Brain microvascular endothelial cell (primary cell): ENCODE measurements around the gene VTI1A.
"Not testable (repeated sequence)": the region's sequence is repeated elsewhere in the genome, so short reads cannot be mapped to it uniquely, and the experiment has no call there.

ENCODE experiments used
- DNase-seq: peaks from one replicate; pipeline ENCODE4 v3.0.0-alpha.2; 2020
- H3K27ac ChIP-seq: fragments of 250-450 bp; sonication (Bioruptor Pico); 2 replicates; pipeline ENCODE4 v1.5.1; 2020; ENCODE audit warnings: mild to moderate bottlenecking, moderate library complexity
- H3K27me3 ChIP-seq: fragments of 250-450 bp; sonication (Bioruptor Pico); replicated peaks from 2 replicates; pipeline ENCODE4 v1.5.1; 2020; ENCODE audit warnings: mild to moderate bottlenecking
- H3K36me3 ChIP-seq: fragments of 250-450 bp; sonication (Bioruptor Pico); replicated peaks from 2 replicates; pipeline ENCODE4 v1.5.1; 2020; ENCODE audit warnings: mild to moderate bottlenecking
- H3K4me3 ChIP-seq: 2 replicates; pipeline ENCODE4 v1.5.1; 2011; ENCODE audit warnings: low read depth, mild to moderate bottlenecking, control low read depth, low read length, moderate library complexity
- CTCF ChIP-seq: IDR thresholded peaks from 2 replicates; pipeline ENCODE4 v1.5.1; 2011; ENCODE audit warnings: low read depth, mild to moderate bottlenecking, moderate library complexity, low read length, control low read depth, inconsistent platforms; ENCODE audit errors: missing control alignments
- in situ Hi-C: cut with HindIII; loops from 2 replicates; pipeline ENCODE4 v1.10.0; 2017; ENCODE audit warnings: low sequenced_read_pairs, low pct_ligation_motif_present

VTI1A gene

GRCh38 chr10:112587729-112588128, 140.7 kb downstream of the VTI1A start:
- no peak overlapping the region for H3K27ac ChIP-seq
- TF ChIP-seq CTCF: no peak
- in situ Hi-C loops: no loop called here
- no peaks in the 10 kb centered on the region for H3K36me3 ChIP-seq
- no peak overlapping the region for H3K4me3 ChIP-seq
- no peak for DNase-seq
- no peaks in the 10 kb centered on the region for H3K27me3 ChIP-seq

GRCh38 chr10:112588225-112588990, 141.4 kb downstream of the VTI1A start:
- Histone ChIP-seq H3K27me3 (no peaks in the 10 kb centered on the region), H3K4me3 (no peak overlapping the region), H3K27ac (no peak overlapping the region), H3K36me3 (no peaks in the 10 kb centered on the region)
- TF ChIP-seq CTCF: no peak
- in situ Hi-C loops: no loop called here
- no peak for DNase-seq

- Histone ChIP-seq H3K27ac (no peak overlapping the region), H3K4me3 (no peak overlapping the region), H3K27me3 (no peaks in the 10 kb centered on the region), H3K36me3 (no peaks in the 10 kb centered on the region)
- TF ChIP-seq CTCF: no peak
- in situ Hi-C loops: no loop called here
- DNase-seq: no peak
Observed at GRCh38 chr10:112589081-112589480, 142.1 kb downstream of the VTI1A start.

- in situ Hi-C loops, H3K36me3 ChIP-seq, H3K27ac ChIP-seq, H3K4me3 ChIP-seq, DNase-seq, H3K27me3 ChIP-seq: not testable (repeated sequence)
Observed at GRCh38 chr10:112590786-112591185, 143.8 kb downstream of the VTI1A start.

- Histone ChIP-seq H3K27me3 (no peaks in the 10 kb centered on the region), H3K36me3 (no peaks in the 10 kb centered on the region), H3K4me3 (no peak overlapping the region), H3K27ac (no peak overlapping the region)
- in situ Hi-C loops: no loop called here
- no peak for TF ChIP-seq CTCF
- DNase-seq: no peak
Observed at GRCh38 chr10:112593023-112593422, 146.0 kb downstream of the VTI1A start.

- in situ Hi-C loops: no loop called here
- Histone ChIP-seq H3K27ac (no peak overlapping the region), H3K36me3 (no peaks in the 10 kb centered on the region), H3K4me3 (no peak overlapping the region), H3K27me3 (no peaks in the 10 kb centered on the region)
- no peak for DNase-seq
- TF ChIP-seq CTCF: no peak
Observed at GRCh38 chr10:112601214-112602090, 154.4 kb downstream of the VTI1A start.
